ENCODE results near the gene UTS2R.

The UTS2R gene

GRCh38 chr17:82371333-82372248 is at the start of gene UTS2R:
Gene UTS2R, plus strand, starts transcription at chr17:82371765. Its CDS starts 2,560 bp downstream, at chr17:82374325.
- TF ChIP-seq ZNF274 (IDR thresholded peaks at IDR 0.05; ENCODE audit: low read depth, low read length), result no peak
- peak within 1 kb of the TSS; percentile 25; the same call in 1 of the 2 replicates for H3K4me3 ChIP-seq (ENCODE audit: low read length)

- no peak overlapping the region for H3K4me3 ChIP-seq (ENCODE audit: low read length)
- no peak for TF ChIP-seq ZNF274 (IDR thresholded peaks at IDR 0.05; ENCODE audit: low read depth, low read length)
Measured at GRCh38 chr17:82321947-82322466, 49.6 kb upstream of the UTS2R start.

DNA sequence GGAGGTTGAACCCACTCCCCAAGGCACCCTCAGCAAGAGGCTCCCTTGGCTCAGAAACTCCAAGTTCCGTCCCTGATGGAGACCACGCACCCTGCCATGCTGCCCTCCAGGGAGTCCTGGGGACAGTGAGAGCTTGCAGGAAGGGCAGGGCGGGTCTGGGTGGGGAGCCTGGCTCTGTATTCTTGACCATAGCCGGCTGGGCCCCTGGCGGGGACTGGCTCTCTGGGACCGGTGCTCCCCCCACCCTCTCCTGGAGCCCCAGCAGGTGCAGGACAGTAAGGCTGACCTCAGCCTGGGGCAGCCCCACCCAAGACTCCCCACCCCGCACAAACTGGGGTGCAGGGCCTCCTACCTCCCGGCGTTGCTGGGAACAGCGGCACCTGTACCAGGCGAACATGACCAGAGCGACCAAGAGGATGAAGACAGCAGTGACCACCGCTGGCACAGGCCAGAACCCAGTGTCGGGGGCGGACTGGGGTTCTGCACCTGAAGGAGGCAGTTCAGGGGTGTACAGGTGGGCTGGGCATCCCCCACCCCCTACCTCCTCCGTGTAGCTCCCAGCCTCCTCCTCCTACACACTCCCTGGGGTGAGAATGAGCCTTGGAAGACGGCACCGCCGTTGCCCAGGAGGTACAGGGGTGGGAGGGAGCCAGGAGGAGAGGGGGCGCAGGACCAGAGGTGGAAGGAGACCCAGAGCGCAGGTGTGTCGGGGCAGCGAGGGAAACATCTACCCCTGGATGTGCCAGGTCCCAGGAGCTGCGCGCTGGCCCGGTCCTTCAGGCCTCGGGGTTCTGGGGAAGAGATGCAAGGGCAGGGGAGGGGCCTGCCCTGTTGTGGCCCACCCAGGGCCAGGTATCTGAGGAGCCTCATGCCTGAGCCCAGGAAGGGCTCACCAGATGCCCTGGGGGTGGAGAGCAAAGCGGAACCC is 48.8 kb upstream of the UTS2R start:
- H3K4me3 ChIP-seq (ENCODE audit: low read length), result no peak overlapping the region
- TF ChIP-seq ZNF274 (IDR thresholded peaks at IDR 0.05; ENCODE audit: low read depth, low read length), result no peak

DNA sequence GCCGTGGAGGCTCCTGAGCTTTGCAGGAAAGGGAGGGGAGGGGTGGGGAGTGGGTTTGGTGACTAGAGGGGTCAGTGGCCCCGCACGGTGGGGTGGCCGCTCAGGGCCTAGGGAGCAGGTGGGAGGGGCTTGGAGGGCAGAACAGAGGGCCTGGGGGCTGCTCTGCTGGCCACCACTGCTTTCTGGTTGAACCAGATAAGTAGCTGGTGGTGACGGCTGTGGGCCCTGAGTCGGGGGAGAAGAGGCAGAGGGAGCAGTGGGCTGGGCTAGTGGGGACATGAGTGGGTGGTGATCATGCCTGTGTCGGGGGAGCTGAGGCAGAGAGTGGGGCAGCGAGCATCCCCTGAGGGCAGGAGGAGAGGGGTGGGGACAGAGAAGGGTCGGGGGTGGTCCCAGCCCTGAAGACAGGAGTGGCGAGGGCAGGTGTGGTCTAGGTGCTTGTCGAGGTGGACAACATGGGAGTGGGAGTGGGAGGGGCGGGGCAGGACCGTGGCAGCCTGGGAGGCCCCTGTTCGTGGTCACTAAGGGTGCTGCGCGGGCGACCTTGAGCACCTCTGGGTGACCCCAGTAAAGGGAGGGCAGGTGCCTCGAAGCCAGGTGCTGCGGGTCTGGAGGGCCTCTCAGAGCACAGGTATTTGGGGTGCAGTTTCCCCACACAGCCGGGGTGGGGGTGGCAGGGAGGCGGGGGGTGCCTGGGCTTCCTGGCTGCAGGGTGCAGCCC is 47.9 kb upstream of the UTS2R start:
- no peak overlapping the region for H3K4me3 ChIP-seq (ENCODE audit: low read length)
- TF ChIP-seq ZNF274 (IDR thresholded peaks at IDR 0.05; ENCODE audit: low read depth, low read length), result no peak

GRCh38 chr17:82324566-82325285 is 46.8 kb upstream of the UTS2R start:
- no peak for TF ChIP-seq ZNF274 (IDR thresholded peaks at IDR 0.05; ENCODE audit: low read depth, low read length)
- no peak overlapping the region for H3K4me3 ChIP-seq (ENCODE audit: low read length)

- no peak for TF ChIP-seq ZNF274 (IDR thresholded peaks at IDR 0.05; ENCODE audit: low read depth, low read length)
- H3K4me3 ChIP-seq (ENCODE audit: low read length), result no peak overlapping the region
Measured at GRCh38 chr17:82325286-82326180, 46.0 kb upstream of the UTS2R start.

DNA sequence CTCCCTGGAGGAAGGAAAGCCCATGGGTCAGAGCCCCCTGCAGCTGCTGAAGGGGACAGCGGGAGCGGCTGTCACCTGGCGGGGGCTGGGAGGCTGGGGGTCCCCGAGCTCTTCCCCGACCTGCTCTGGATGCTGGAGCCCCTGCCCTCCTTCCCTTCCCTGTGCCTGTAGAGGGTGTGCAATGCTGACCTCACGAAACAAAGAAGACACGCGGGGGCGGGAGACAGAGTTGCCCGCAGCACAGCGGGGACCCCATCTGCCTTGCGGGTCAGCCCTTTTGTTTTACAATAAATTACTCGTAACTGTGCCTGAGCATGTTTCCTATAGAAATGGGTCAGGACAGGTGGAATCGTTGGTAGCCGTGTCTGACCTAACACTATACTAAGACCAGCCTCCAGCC is 44.3 kb upstream of the UTS2R start:
- no peak for TF ChIP-seq ZNF274 (IDR thresholded peaks at IDR 0.05; ENCODE audit: low read depth, low read length)
- H3K4me3 ChIP-seq (ENCODE audit: low read length), result no peak overlapping the region

DNA sequence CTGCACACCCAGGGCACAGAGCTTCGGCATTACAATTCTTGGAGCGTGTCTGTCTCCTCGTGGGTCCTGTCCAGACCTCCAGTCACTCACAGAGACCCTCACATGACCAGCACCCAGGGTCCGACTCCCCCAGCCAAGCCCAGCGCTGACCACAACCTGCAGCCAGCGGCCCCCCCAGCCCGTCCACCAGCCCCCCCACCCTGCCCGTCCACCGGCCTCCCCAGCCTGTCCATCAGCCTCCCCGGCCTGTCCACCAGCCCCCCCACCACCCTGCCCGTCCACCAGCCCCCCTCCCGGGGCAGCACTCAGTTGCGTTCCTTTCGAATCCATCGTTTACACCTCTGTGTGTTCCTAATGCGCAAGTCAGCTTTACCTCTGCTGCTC is 43.8 kb upstream of the UTS2R start:
- TF ChIP-seq ZNF274 (IDR thresholded peaks at IDR 0.05; ENCODE audit: low read depth, low read length), result no peak
- H3K4me3 ChIP-seq (ENCODE audit: low read length), result no peak overlapping the region

DNA sequence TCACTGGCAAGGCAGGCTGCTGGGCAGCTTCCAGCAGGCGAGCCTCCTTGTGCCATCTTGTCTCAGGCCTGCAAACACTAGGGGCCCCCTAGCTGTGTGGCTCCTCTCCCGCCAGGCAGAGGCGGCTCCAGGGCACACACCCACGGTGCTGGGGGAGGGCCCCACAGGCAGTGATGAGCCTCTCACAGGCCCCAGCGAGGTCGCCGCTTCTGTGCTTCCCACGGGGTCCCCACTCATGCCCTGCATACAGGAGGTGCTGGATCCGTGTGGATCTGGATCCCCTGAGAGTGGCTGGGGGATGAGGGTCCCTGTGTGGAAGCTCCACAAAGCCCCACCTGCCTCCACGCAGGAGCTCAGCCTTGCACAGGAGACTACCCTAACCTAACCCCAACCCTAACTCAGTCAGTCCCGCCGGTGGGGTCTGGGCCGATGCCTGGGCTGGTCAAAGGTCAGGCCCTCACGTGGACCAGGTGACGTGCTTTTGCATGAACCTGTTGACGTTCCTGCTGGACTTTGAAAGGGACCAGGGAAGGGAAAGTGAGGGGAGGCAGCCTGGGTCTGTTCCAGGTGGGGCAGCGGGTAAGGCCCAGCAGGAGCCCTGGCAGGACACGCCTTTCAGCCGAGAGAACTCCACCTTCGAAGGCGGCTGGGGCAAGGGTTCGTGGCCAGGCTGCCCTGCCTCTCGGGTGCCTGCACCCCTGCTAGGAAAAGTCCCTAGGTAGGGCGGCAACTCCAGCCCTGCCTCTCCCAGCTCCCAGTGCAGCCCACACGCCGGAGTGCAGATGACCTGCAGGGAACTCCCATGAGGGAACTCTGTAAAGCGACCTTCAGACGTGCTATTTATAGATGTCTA is 43.2 kb upstream of the UTS2R start:
- no peak for TF ChIP-seq ZNF274 (IDR thresholded peaks at IDR 0.05; ENCODE audit: low read depth, low read length)
- H3K4me3 ChIP-seq (ENCODE audit: low read length), result no peak overlapping the region

- no peak for TF ChIP-seq ZNF274 (IDR thresholded peaks at IDR 0.05; ENCODE audit: low read depth, low read length)
- no peak overlapping the region for H3K4me3 ChIP-seq (ENCODE audit: low read length)
Measured at GRCh38 chr17:82328994-82329507, 42.5 kb upstream of the UTS2R start.

DNA sequence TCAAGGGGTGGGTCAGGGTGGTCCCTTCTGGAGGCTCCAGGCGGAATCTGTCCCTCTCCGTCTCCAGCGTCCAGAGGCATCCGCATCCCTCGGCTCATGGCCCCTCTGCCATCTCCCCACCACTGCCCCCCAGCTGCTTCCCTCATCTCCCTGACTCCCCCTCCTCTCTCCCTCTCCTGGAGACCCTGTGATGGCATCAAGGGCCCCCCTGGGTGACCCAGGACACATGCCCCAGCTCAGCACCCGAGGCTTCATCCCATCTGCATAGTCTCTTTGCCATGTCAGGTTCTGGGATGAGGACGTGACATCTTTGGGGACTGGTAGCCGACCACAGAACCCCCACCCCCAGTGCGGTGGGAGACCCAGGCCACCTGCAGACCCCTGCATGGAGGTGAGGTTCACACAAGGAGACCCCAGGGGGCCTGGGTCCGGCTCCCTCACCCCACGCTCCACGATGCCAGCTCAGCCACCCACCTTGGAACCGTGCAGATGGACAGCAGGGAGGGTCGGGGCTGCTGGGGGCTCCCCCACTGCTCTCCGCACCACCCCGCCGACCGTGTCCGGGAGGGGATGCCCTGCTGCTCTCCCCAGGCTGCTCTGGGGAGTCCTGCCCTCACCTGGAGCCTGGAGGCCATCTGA is 41.8 kb upstream of the UTS2R start:
- no peak overlapping the region for H3K4me3 ChIP-seq (ENCODE audit: low read length)
- TF ChIP-seq ZNF274 (IDR thresholded peaks at IDR 0.05; ENCODE audit: low read depth, low read length), result no peak

All from GM08714 (cell line).